NCI-H2171 (cell line): ENCODE data around the gene LMLN.
"Not testable (repeated sequence)": the region's sequence is repeated elsewhere in the genome, so short reads cannot be mapped to it uniquely, and the experiment has no call there.

Experiments used
- DNase-seq: peaks from one replicate; lab custom pipeline; 2025; lab: John Stamatoyannopoulos, UW

Gene LMLN, protein sequence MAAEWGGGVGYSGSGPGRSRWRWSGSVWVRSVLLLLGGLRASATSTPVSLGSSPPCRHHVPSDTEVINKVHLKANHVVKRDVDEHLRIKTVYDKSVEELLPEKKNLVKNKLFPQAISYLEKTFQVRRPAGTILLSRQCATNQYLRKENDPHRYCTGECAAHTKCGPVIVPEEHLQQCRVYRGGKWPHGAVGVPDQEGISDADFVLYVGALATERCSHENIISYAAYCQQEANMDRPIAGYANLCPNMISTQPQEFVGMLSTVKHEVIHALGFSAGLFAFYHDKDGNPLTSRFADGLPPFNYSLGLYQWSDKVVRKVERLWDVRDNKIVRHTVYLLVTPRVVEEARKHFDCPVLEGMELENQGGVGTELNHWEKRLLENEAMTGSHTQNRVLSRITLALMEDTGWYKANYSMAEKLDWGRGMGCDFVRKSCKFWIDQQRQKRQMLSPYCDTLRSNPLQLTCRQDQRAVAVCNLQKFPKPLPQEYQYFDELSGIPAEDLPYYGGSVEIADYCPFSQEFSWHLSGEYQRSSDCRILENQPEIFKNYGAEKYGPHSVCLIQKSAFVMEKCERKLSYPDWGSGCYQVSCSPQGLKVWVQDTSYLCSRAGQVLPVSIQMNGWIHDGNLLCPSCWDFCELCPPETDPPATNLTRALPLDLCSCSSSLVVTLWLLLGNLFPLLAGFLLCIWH

DNA sequence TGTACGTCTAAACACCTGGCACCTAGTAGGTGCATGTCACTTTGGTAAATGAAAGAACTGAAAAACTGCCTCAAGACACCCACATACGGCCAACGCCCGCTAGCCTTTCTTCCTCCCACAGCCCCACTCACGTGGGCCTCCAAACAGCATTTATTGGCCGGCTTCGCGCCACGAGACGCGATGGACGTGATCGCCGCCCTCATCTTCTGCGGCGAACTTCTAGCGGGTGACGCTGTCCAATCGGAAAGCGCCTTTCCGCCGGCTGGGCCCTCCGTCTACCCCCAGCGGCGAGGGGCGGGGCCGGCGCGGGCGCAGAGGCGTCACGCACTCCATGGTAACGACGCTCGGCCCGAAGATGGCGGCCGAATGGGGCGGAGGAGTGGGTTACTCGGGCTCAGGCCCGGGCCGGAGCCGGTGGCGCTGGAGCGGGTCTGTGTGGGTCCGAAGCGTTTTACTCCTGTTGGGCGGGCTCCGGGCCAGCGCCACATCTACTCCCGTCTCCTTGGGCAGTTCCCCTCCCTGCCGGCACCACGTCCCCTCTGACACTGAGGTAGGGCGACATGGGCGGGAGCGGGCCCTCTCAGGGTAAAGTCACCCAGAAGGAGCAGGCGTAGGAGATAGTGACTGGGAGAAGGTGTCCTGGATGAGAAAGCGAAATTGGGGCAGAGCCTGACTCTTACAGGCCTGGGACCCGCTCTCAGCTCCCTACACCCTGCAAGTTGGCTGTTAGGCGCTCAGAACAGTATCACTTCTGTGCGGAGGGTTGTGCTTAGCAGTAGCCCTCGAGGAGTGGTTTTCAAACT lies at the start of gene LMLN:
Gene LMLN (plus strand): TSS at position 327 of the 803 bp plus-strand sequence. CDS start 29 bp downstream, at position 356.
- DNase-seq, result peak; percentile 94

- no peak for DNase-seq
These were observed 47.1 kb upstream of the LMLN start for GRCh38 chr3:197912741-197913476.

GRCh38 chr3:197913641-197914380 lies 46.2 kb upstream of the LMLN start:
- no peak for DNase-seq

GRCh38 chr3:197921429-197922275 lies 38.4 kb upstream of the LMLN start:
- DNase-seq, result not testable (repeated sequence)

DNA sequence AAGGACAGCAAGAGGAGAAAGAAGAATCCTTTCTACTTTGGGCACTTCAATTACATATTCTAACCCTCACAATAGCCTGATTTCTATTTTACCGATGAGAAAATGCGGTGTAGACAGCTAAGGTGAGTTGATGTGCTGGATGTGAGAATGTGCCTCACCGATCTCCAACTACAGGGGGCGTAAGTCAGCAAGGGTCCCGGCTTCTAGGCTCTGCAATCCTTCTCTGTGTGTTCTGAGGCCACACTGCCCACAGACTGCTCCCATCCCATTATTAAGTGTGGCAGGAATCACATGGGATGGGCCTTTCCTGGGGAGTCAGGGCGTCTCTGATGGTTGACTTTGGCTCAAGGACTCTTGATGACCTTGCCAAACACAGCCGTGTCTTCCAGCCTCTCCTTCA lies 33.6 kb upstream of the LMLN start:
- no peak for DNase-seq

GRCh38 chr3:197927578-197927977 lies 32.4 kb upstream of the LMLN start:
- DNase-seq, result not testable (repeated sequence)

DNA sequence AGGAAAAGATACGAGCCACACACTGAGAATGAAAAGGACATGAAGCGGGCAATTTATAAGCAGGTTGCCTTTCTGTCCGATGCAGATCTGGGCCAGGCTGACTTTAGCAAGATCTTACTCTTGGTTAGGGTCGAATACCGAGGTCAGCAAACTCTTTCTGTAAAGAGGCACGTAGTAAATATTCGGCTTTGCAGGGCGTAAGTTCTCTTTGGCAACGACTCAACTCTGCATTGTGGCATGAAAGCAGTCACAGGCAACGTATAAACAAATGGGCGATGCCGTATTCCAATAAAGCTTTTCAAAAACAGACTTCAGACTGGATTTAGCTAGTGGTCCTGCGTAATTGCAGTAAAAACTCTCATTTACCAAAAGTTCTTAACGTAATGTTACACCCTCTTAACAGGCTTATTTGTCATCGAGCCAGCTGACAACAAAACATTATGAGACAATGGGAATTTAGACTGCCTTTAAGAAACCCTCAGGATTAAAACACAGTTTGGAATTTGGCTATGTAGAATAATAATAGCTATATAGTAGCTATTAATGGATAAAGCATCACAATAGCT lies 23.1 kb upstream of the LMLN start:
- no peak for DNase-seq

DNA sequence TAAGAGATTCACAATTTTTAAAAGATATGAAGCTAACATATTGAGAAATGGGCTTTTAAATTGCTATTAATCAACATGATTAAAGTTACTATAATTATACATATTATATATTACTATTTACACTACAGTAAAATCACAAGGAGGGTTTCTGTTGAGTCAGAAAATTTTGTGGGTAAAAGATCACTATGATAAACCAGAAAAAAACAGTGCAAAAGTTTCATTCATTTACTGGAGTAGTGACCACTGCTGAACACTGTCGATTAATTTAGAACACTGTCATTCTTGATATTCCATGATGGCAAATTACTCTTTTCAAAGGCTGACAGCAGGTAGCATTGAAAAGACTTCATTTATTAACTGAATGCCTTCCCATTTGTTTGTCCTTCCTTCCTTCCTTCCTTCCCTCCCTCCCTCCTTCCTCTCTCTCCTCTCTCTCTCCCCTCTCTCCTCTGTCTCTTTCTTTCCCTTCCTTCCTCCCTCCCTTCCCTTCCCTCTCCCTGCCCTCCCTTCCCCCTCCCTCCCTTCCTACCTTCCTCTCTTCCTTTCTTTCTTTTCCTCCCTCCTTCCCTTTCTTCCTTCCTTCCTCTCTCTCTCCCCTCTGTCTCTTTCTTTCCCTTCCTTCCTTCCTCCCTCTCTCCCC lies 19.2 kb upstream of the LMLN start:
- no peak for DNase-seq

- DNase-seq, result peak; percentile 18
These were observed 17.0 kb upstream of the LMLN start for GRCh38 chr3:197942956-197943556.

- DNase-seq, result no peak
These were observed 10.7 kb upstream of the LMLN start for GRCh38 chr3:197949191-197949777.

GRCh38 chr3:197949778-197950676 lies 10.0 kb upstream of the LMLN start, which contains the start of gene RPL35A:
Gene RPL35A (plus strand): TSS chr3:197950190. CDS start chr3:197950968, 778 bp downstream.
- DNase-seq, result peak; percentile 99

DNA sequence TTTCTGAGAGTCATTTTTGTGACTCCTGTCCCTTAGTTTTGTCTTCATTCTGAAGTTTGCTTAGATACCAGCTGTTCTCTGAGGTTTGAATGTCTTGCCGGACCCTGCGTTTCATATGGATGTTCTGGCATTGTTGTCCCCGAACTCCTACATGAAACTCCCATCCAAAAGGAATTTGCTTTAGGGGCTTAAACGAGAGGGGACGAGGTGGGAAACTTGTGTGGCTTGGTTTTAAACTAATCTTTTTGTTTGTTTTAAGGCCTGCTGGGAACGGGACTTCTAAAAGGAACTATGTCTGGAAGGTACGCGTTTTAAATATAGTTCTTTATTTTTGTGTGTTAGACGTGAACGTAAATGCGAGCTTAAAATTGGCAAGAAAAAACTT lies 9.3 kb upstream of the LMLN start:
- DNase-seq, result no peak

DNA sequence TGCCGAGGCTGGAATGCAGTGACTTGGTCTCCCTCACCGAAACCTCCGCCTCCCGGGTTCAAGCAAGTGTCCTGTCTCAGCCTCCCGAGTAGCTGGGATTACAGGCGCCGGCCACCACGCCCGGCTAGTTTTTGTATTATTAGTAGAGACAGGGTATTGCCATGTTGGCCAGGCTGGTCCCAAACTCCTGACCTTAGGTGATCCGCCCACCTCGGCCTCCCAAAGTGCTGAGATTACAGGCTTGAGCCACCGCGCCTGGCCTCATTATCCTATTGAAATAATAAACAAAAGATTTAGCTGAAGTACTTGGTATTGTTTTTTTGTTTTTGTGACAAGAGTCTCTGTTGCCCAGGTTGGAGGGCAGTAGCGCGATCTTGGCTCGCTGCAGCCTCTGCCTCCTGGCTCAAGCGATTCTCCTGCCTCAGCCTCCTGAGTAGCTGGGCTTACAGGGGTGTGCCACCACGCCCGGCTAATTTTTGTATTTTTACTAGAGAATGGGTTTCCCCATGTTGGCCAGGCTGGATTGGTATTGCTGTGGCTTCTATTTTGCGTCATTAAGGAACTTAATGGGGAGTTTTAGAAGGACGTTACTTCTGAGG lies 8.5 kb upstream of the LMLN start:
- no peak for DNase-seq

- no peak for DNase-seq
These were observed 7.6 kb upstream of the LMLN start for GRCh38 chr3:197952440-197952839.

DNA sequence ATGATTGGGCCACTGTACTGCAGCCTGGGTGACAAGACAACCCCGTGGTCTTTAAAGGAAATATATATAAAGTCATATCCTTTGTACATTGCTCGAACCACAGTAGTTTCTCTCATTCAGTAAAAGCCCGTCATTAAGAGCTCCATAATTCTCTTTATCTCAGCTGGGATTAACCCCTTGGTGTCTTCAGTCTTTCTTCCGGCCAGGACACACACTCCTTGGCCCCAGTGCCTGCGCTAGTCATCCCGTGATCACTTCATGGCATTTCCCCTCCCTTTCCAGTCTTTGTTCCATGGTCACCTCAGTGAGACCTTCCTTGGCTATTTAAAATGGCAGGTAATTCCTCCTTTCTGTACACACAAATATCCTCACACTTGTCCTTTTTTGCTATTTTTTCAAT lies 6.7 kb upstream of the LMLN start:
- no peak for DNase-seq

- no peak for DNase-seq
These were observed 6.1 kb upstream of the LMLN start for GRCh38 chr3:197953881-197954280.

GRCh38 chr3:197955892-197956477 lies 4.0 kb upstream of the LMLN start:
- DNase-seq, result no peak
